GM12801 (cell line): Measurements from ENCODE around the gene NUDT14.

Experiments used
- CTCF ChIP-seq: IDR thresholded peaks from one replicate; pipeline ENCODE4 v1.5.1; 2011; ENCODE audit warnings: control low read depth; ENCODE audit not compliant: insufficient read length; ENCODE audit errors: extremely low read depth

Gene NUDT14

GRCh38 chr14:105136401-105137322, 44.5 kb downstream of the NUDT14 start:
- TF ChIP-seq CTCF, result no peak

GRCh38 chr14:105135700-105136395, 45.3 kb downstream of the NUDT14 start:
- no peak for TF ChIP-seq CTCF

GRCh38 chr14:105132921-105133654, 48.0 kb downstream of the NUDT14 start:
- no peak for TF ChIP-seq CTCF

GRCh38 chr14:105131241-105131640, 49.9 kb downstream of the NUDT14 start:
- no peak for TF ChIP-seq CTCF

- no peak for TF ChIP-seq CTCF
These were observed 53.1 kb downstream of the NUDT14 start for GRCh38 chr14:105128059-105128458.

GRCh38 chr14:105126981-105127329, 54.2 kb downstream of the NUDT14 start:
- no peak for TF ChIP-seq CTCF
